ENCODE measurements around the gene MSRB2.
A peak's percentile ranks its signal among the peaks of the same experiment; 100 is the strongest.

The MSRB2 gene

GRCh38 chr10:23080262-23080661 lies 15.1 kb upstream of the MSRB2 start:
- Mint-ChIP-seq H3K27me3 (peaks cover 19% of the 10 kb centered on the region), H3K9me3 (peaks cover 2% of the 10 kb centered on the region), H3K4me3 (no peak overlapping the region), H3K27ac (no peak overlapping the region), H3K36me3 (no peaks in the 10 kb centered on the region), H3K4me1 (no peaks in the 10 kb centered on the region)
- ATAC-seq (ENCODE audit: low read depth) (no peak), DNase-seq (ENCODE audit: low spot score in 2 of 2) (no peak)

DNA sequence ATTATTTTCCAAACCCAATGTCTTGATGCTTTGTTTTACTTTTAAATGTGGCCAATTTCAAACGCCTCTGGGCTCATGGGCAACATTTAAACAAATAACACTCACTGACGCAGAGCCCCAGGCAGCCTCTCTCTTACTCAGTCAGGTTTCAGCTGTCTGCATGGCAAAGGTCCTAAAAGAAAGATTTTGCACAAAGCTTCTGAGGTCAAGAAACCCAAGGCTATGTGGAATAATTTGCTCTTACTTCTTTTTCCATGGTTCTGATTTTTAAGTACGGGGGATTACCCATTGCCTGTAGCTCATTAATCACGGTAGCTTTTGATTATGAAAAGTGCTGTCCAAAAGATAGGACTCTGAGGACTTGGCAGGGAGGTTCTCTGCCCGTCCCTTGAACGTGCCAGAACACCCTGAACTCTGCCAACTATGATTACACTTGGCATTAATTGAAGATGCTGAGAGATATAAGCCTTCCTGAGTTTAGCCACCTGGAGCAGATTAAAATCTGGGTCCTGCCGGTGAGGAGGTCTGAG lies 14.1 kb upstream of the MSRB2 start:
- Mint-ChIP-seq H3K9me3 (peaks cover 2% of the 10 kb centered on the region), H3K27me3 (peaks cover 19% of the 10 kb centered on the region), H3K4me1 (no peaks in the 10 kb centered on the region), H3K4me3 (no peak overlapping the region), H3K36me3 (no peaks in the 10 kb centered on the region), H3K27ac (no peak overlapping the region)
- ATAC-seq (ENCODE audit: low read depth) (no peak), DNase-seq (ENCODE audit: low spot score in 2 of 2) (no peak)

DNA sequence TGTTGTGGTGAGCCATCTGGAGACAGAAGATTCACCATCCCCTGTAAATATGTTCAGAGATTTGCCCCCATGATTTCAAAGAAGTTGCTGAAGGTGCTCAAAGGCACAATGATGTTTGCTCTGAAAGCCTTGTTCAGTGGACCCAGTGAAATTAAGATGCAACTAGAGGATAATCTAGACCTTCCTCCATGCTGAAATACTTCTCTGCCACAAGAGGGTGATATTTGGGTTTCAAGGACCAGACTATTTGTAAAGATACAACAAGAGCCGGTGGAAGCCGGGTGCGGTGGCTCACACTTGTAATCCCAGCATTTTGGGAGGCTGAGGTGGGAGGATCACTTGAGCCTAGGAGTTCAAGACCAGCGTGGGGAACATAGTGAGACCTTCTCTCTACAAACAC lies 13.5 kb upstream of the MSRB2 start:
- no peak overlapping the region for H3K4me3 Mint-ChIP-seq
- no peak overlapping the region for H3K27ac Mint-ChIP-seq
- ATAC-seq (ENCODE audit: low read depth): no peak
- no peaks in the 10 kb centered on the region for H3K36me3 Mint-ChIP-seq
- no peaks in the 10 kb centered on the region for H3K4me1 Mint-ChIP-seq
- peaks cover 2% of the 10 kb centered on the region for H3K9me3 Mint-ChIP-seq
- H3K27me3 Mint-ChIP-seq: peaks cover 17% of the 10 kb centered on the region
- DNase-seq (ENCODE audit: low spot score in 2 of 2): no peak

DNA sequence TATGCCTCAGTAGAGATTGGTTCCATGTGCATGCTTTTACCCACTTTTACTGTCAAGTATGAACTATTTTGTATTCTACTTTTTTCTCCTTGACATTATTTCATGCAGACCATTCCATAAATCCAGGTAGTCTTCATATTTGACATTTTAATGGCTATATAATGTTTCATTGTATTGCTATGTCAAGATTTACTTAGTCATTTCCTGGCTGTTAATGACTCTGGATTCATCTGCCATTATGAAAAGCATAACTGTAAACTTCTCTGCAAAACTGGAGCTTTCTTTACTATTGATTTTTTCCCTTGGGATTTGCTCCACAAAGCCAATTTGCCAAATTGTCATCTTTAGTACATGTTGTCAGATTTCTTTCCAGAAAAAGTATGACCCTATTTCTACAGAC lies 6.8 kb upstream of the MSRB2 start:
- Mint-ChIP-seq H3K9me3 (peaks cover 9% of the 10 kb centered on the region), H3K27ac (no peak overlapping the region), H3K36me3 (no peaks in the 10 kb centered on the region), H3K27me3 (peaks cover 1% of the 10 kb centered on the region), H3K4me3 (no peak overlapping the region), H3K4me1 (no peaks in the 10 kb centered on the region)
- DNase-seq (ENCODE audit: low spot score in 2 of 2) (no peak), ATAC-seq (ENCODE audit: low read depth) (no peak)

DNA sequence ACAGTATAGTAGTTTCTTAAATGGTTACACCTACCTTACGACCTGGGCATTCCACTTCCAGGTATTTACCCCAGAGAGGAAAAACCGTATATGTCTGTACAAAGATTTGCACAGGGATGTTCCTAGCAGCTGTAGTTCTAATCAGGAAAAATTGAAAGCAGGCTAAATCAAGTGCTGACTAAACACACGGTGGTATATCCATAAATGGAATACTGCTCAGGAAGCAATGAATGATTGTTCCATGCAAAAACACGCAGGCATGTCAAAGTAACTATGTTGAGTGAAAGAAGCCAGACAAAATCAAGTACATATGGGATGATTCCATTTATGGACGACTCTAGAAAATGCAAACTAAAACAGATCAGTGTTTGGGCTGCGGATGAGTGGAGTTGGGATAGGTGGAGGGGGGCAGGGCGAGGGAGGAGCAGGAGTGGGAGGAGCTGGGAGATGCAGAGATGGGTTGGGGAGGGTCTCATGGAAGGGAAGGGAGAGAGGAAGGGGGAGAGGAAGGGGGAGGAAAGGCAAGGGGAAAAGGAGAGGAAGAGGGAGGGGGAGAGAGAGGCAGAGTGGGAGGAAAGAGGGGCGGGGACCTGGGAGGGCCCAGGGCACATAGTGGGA lies 484 bp upstream of the MSRB2 start:
- peak overlapping the region; percentile 97 for H3K4me3 Mint-ChIP-seq

GRCh38 chr10:23095966-23096801 lies 805 bp downstream of the MSRB2 start:
- H3K4me1 Mint-ChIP-seq: peaks cover 23% of the 10 kb centered on the region
- ATAC-seq (ENCODE audit: low read depth) (peak; percentile 65), DNase-seq (ENCODE audit: low spot score in 2 of 2) (peak; percentile 11 to 39)
- H3K27me3 Mint-ChIP-seq: no peaks in the 10 kb centered on the region
- peak overlapping the region; percentile 97 for H3K4me3 Mint-ChIP-seq
- H3K36me3 Mint-ChIP-seq: no peaks in the 10 kb centered on the region
- peaks cover 3% of the 10 kb centered on the region for H3K9me3 Mint-ChIP-seq
- H3K27ac Mint-ChIP-seq: peak overlapping the region; percentile 91

More for the DNA sequence above, 484 bp upstream of the MSRB2 start:
- peak overlapping the region; percentile 86 for H3K27ac Mint-ChIP-seq
- DNase-seq (ENCODE audit: low spot score in 2 of 2): no peak
- no peak for ATAC-seq (ENCODE audit: low read depth)
- peaks cover 20% of the 10 kb centered on the region for H3K4me1 Mint-ChIP-seq
- no peaks in the 10 kb centered on the region for H3K27me3 Mint-ChIP-seq
- H3K9me3 Mint-ChIP-seq: peaks cover 7% of the 10 kb centered on the region
- no peaks in the 10 kb centered on the region for H3K36me3 Mint-ChIP-seq

- ATAC-seq (ENCODE audit: low read depth) (no peak), DNase-seq (ENCODE audit: low spot score in 2 of 2) (no peak)
- Mint-ChIP-seq H3K9me3 (no peaks in the 10 kb centered on the region), H3K4me3 (peak overlapping the region; percentile 97), H3K36me3 (peaks cover 1% of the 10 kb centered on the region), H3K4me1 (peaks cover 23% of the 10 kb centered on the region), H3K27ac (no peak overlapping the region), H3K27me3 (no peaks in the 10 kb centered on the region)
These were observed 1.6 kb downstream of the MSRB2 start for GRCh38 chr10:23096802-23097549.

GRCh38 chr10:23099079-23099478 lies 3.7 kb downstream of the MSRB2 start:
- no peaks in the 10 kb centered on the region for H3K27me3 Mint-ChIP-seq
- ATAC-seq (ENCODE audit: low read depth): no peak
- H3K27ac Mint-ChIP-seq: no peak overlapping the region
- peaks cover 3% of the 10 kb centered on the region for H3K36me3 Mint-ChIP-seq
- H3K4me3 Mint-ChIP-seq: no peak overlapping the region
- DNase-seq (ENCODE audit: low spot score in 2 of 2): no peak
- H3K4me1 Mint-ChIP-seq: peaks cover 23% of the 10 kb centered on the region
- no peaks in the 10 kb centered on the region for H3K9me3 Mint-ChIP-seq

GRCh38 chr10:23099816-23100215 lies 4.4 kb downstream of the MSRB2 start:
- Mint-ChIP-seq H3K4me1 (peaks cover 20% of the 10 kb centered on the region), H3K27ac (no peak overlapping the region), H3K4me3 (no peak overlapping the region), H3K36me3 (peaks cover 9% of the 10 kb centered on the region), H3K9me3 (no peaks in the 10 kb centered on the region), H3K27me3 (no peaks in the 10 kb centered on the region)
- DNase-seq (ENCODE audit: low spot score in 2 of 2) (no peak), ATAC-seq (ENCODE audit: low read depth) (no peak)

- Mint-ChIP-seq H3K4me3 (no peak overlapping the region), H3K4me1 (peaks cover 16% of the 10 kb centered on the region), H3K27me3 (no peaks in the 10 kb centered on the region), H3K36me3 (peaks cover 15% of the 10 kb centered on the region), H3K9me3 (no peaks in the 10 kb centered on the region), H3K27ac (no peak overlapping the region)
- DNase-seq (ENCODE audit: low spot score in 2 of 2) (no peak), ATAC-seq (ENCODE audit: low read depth) (no peak)
These were observed 5.1 kb downstream of the MSRB2 start for GRCh38 chr10:23100331-23101030.

DNA sequence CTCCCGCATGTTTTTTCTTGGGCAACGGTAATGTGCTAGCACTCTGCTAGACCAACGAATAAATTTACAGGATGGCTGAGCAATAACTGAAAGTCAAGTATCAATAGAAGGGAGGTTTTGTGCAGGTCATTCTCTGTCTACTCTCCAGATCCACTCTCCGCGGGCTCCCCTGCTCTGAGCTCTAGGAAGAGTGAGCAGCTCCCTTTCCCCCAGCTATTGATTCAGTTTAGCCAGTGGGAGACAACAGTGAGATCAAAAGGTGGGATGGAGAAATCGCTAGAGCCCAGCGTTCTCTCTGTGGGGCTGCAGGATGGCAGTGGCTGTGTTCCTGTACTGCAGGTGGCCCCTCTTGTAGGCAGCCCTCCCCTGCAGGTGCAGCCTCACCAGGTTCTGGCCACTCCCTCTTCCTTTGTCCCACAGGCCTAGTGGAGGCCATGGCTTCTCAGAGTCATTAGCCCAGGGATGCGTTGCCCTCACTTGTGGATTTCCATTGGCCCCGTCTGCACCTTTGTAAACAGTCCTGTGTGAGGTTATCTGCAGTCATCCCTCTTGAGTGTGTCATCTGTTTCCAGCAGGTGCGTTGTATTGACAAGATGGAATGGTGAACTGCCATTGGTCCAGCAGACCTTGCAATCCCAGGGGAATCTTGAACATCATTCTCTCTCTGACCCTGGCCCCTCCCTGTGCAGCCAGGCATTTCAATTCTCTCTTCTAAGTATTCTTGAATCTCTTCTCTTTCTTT lies 11.1 kb downstream of the MSRB2 start:
- no peak for ATAC-seq (ENCODE audit: low read depth)
- H3K27me3 Mint-ChIP-seq: no peaks in the 10 kb centered on the region
- no peak for DNase-seq (ENCODE audit: low spot score in 2 of 2)
- no peaks in the 10 kb centered on the region for H3K9me3 Mint-ChIP-seq
- no peaks in the 10 kb centered on the region for H3K4me1 Mint-ChIP-seq
- H3K4me3 Mint-ChIP-seq: no peak overlapping the region
- peaks cover 31% of the 10 kb centered on the region for H3K36me3 Mint-ChIP-seq
- H3K27ac Mint-ChIP-seq: no peak overlapping the region

DNA sequence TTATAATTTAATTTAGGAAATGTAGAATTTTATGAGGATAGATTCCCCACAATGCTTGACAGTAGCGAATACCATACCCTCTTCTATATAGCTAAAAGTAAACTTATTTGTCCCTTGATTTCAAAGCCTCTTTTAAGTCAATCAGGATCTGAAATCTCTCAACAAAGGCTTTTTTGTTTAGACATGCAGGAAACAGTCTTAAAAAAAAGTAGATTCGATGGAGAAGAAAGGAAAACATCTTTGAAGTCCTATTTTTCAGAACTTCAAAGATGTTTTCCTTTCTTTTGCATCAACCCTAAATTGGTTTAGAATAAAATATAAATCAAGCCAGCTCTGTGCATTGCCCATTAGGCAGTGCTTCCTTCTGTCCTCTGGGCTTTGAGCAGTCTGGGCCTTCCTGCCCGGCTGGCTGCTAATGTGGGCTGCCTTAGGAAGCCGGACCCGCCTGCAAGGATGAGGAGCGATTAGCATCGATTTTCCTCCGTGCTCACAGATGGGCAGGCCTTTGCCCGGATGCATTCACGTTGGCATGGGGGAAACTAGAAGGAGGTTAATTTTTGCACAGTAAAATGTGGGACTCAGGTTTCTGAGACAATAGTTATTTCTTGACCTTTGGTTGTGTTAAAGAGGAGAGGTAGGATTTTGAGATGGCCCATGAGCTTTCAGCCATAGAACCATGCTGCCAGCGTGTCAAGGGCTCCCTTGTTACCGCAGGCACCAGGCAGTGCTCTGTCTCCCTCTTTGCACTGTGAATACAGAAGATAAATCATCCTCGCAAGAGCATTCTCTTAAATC lies 15.5 kb downstream of the MSRB2 start:
- peaks cover 33% of the 10 kb centered on the region for H3K36me3 Mint-ChIP-seq
- no peak overlapping the region for H3K4me3 Mint-ChIP-seq
- no peak overlapping the region for H3K27ac Mint-ChIP-seq
- H3K4me1 Mint-ChIP-seq: no peaks in the 10 kb centered on the region
- ATAC-seq (ENCODE audit: low read depth) (no peak), DNase-seq (ENCODE audit: low spot score in 2 of 2) (no peak)
- H3K9me3 Mint-ChIP-seq: no peaks in the 10 kb centered on the region
- no peaks in the 10 kb centered on the region for H3K27me3 Mint-ChIP-seq
